Trophoblast cell (in vitro differentiated cells and primary cell): ENCODE measurements around the gene SEMA3B.
"Not testable (repeated sequence)": the region's sequence is repeated elsewhere in the genome, so short reads cannot be mapped to it uniquely, and the experiment has no call there.

Experiments
- DNase-seq, 2 donors: peaks; one replicate each; pipeline ENCODE4 v3.0.0-alpha.2; 2016
- H2AFZ ChIP-seq: 2 replicates; pipeline ENCODE4 v1.6.1; 2013; ENCODE audit warnings: low read length, moderate library complexity, mild to moderate bottlenecking; ENCODE audit not compliant: insufficient read depth, poor library complexity
- H2AK5ac ChIP-seq: 2 replicates; pipeline ENCODE4 v1.6.1; 2013; ENCODE audit warnings: mild to moderate bottlenecking, low read length
- H2BK120ac ChIP-seq: 2 replicates; pipeline ENCODE4 v1.6.1; 2013; ENCODE audit warnings: low read length, mild to moderate bottlenecking, moderate library complexity; ENCODE audit not compliant: insufficient read depth, poor library complexity
- H2BK12ac ChIP-seq: 2 replicates; pipeline ENCODE4 v1.6.1; 2013; ENCODE audit warnings: mild to moderate bottlenecking, low read length, moderate library complexity
- H2BK5ac ChIP-seq: 2 replicates; pipeline ENCODE4 v1.6.1; 2013; ENCODE audit warnings: low read length, low read depth, moderate library complexity, mild to moderate bottlenecking; ENCODE audit not compliant: poor library complexity
- H3K14ac ChIP-seq: 2 replicates; pipeline ENCODE4 v1.6.1; 2013; ENCODE audit warnings: mild to moderate bottlenecking, low read length
- H3K18ac ChIP-seq: 2 replicates; pipeline ENCODE4 v1.6.1; 2013; ENCODE audit warnings: mild to moderate bottlenecking, low read length
- H3K23ac ChIP-seq: 2 replicates; pipeline ENCODE4 v1.6.1; 2013; ENCODE audit warnings: low read length
- H3K27ac ChIP-seq: 2 replicates; pipeline ENCODE4 v1.5.1; 2013; ENCODE audit warnings: low read depth, mild to moderate bottlenecking, inconsistent platforms, low read length, moderate library complexity
- H3K27me3 ChIP-seq: 2 replicates; pipeline ENCODE4 v1.6.1; 2013; ENCODE audit warnings: inconsistent platforms, mild to moderate bottlenecking, low read length, moderate library complexity; ENCODE audit not compliant: insufficient read depth
- H3K36me3 ChIP-seq, 2 experiments: 1 replicate in 1 of 2; 2 replicates in 1 of 2; pipeline ENCODE4 v1.6.1; 2013; ENCODE audit warnings: low read length in 2 of 2, mild to moderate bottlenecking in 2 of 2, moderate library complexity in 1 of 2; ENCODE audit not compliant: insufficient read depth in 2 of 2, control insufficient read depth in 1 of 2
- H3K4ac ChIP-seq: 2 replicates; pipeline ENCODE4 v1.6.1; 2013; ENCODE audit warnings: low read depth, mild to moderate bottlenecking, low read length, moderate library complexity
- H3K4me1 ChIP-seq, 2 experiments: 1 replicate in 1 of 2; 2 replicates in 1 of 2; pipeline ENCODE4 v1.6.1; 2013; ENCODE audit warnings: low read length in 2 of 2, mild to moderate bottlenecking in 2 of 2, moderate library complexity in 1 of 2; ENCODE audit not compliant: insufficient read depth in 2 of 2, control insufficient read depth in 1 of 2
- H3K4me2 ChIP-seq: 2 replicates; pipeline ENCODE4 v1.6.1; 2013; ENCODE audit warnings: inconsistent platforms, mild to moderate bottlenecking, low read length, moderate library complexity
- H3K4me3 ChIP-seq: 2 replicates; pipeline ENCODE4 v1.5.1; 2013; ENCODE audit warnings: mild to moderate bottlenecking, low read depth, low read length, inconsistent platforms
- H3K79me1 ChIP-seq: one replicate; pipeline ENCODE4 v1.6.1; 2013; ENCODE audit warnings: low read length
- H3K79me2 ChIP-seq: 2 replicates; pipeline ENCODE4 v1.6.1; 2013; ENCODE audit warnings: low read length, mild to moderate bottlenecking; ENCODE audit not compliant: control insufficient read depth, insufficient read depth, poor library complexity
- H3K9ac ChIP-seq: 2 replicates; pipeline ENCODE4 v1.6.1; 2013; ENCODE audit warnings: mild to moderate bottlenecking, low read length
- H3K9me3 ChIP-seq: 2 replicates; pipeline ENCODE4 v1.6.1; 2013; ENCODE audit warnings: low read depth, mild to moderate bottlenecking, control low read depth, inconsistent platforms, low read length; ENCODE audit not compliant: insufficient read depth
- H4K12ac ChIP-seq: 2 replicates; pipeline ENCODE4 v1.6.1; 2013; ENCODE audit warnings: low read depth, mild to moderate bottlenecking, low read length, moderate library complexity
- H4K8ac ChIP-seq: 2 replicates; pipeline ENCODE4 v1.6.1; 2013; ENCODE audit warnings: low read depth, mild to moderate bottlenecking, low read length, moderate library complexity
- H4K91ac ChIP-seq: one replicate; pipeline ENCODE4 v1.6.1; 2013; ENCODE audit warnings: low read depth, mild to moderate bottlenecking, low read length, moderate library complexity
- WGBS: extraction: QIAGEN DNeasy Blood & Tissue Kit; methylation state at CpG from one replicate; pipeline ENCODE4 v1.1.7; 2013; ENCODE audit warnings: missing lambda C conversion rate; ENCODE audit not compliant: insufficient read length, insufficient coverage; ENCODE audit errors: extremely low coverage; 5-methylcytosine and 5-hydroxymethylcytosine counted together

The SEMA3B gene

DNA sequence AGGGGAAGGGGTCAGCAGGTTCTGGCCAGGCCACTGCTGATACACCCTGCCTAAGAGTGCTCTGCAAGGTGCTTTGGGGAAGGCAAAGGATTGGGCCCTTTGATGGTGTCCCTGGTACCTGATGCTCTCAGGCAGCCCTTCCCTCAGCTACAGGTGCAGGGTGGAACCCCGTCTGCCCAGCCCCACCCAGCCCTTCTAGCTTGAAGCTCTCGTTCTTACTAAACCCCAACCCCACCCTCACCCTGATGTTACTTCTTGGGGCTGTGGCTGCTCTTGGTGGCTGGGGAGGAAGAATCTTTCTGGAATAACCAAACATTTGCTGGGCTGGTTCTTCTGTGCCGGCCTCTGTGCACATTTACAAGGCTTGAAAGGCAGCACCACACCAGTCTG is 26.6 kb upstream of the SEMA3B start:
- H3K27ac ChIP-seq: no peak overlapping the region
- H3K27me3 ChIP-seq: no peaks in the 10 kb centered on the region
- no peak overlapping the region for H4K8ac ChIP-seq
- H2BK12ac ChIP-seq: no peak overlapping the region
- H3K18ac ChIP-seq: no peak overlapping the region
- no peak overlapping the region for H2AK5ac ChIP-seq
- peaks cover 44 to 52% of the 10 kb centered on the region in 2 experiments for H3K4me1 ChIP-seq
- DNase-seq: no peak
- H3K9me3 ChIP-seq: no peaks in the 10 kb centered on the region
- H3K36me3 ChIP-seq: peaks cover 14 to 18% of the 10 kb centered on the region in 2 experiments
- no peak overlapping the region for H2BK5ac ChIP-seq
- H3K14ac ChIP-seq: no peak overlapping the region
- H2BK120ac ChIP-seq: no peak overlapping the region
- no CpG with 5 or more reads among the region's 3 CpGs for WGBS
- H4K91ac ChIP-seq: peak overlapping the region; percentile 37
- no peak overlapping the region for H3K4me3 ChIP-seq
- H3K23ac ChIP-seq: no peak overlapping the region
- peaks cover 16% of the 10 kb centered on the region for H3K79me2 ChIP-seq
- H2AFZ ChIP-seq: no peak overlapping the region
- H3K9ac ChIP-seq: no peak overlapping the region
- peaks cover 15% of the 10 kb centered on the region for H3K79me1 ChIP-seq
- H3K4ac ChIP-seq: no peak overlapping the region
- H4K12ac ChIP-seq: no peak overlapping the region
- no peak overlapping the region for H3K4me2 ChIP-seq

- Histone ChIP-seq H2BK12ac (no peak overlapping the region), H3K79me2 (peaks cover 12% of the 10 kb centered on the region), H3K14ac (no peak overlapping the region), H3K4me1 (peaks cover 39 to 48% of the 10 kb centered on the region in 2 experiments), H4K91ac (peak overlapping the region; percentile 41), H3K18ac (peak overlapping the region; percentile 39), H3K4me3 (peak overlapping the region; percentile 21), H3K9me3 (no peaks in the 10 kb centered on the region), H3K9ac (no peak overlapping the region), H2AFZ (no peak overlapping the region), H4K8ac (peak overlapping the region; percentile 14), H3K27me3 (no peaks in the 10 kb centered on the region), H2BK120ac (no peak overlapping the region), H2AK5ac (peak overlapping the region; percentile 14), H4K12ac (no peak overlapping the region), H3K4me2 (no peak overlapping the region), H3K27ac (peak overlapping the region; percentile 41), H3K79me1 (peaks cover 12% of the 10 kb centered on the region), H3K23ac (no peak overlapping the region), H3K4ac (peak overlapping the region; percentile 36), H3K36me3 (peaks cover 16 to 21% of the 10 kb centered on the region in 2 experiments), H2BK5ac (peak overlapping the region; percentile 14)
- DNase-seq: peak; percentile 65 to 77
- no CpG with 5 or more reads among the region's 14 CpGs for WGBS
These were observed 25.9 kb upstream of the SEMA3B start for GRCh38 chr3:50242851-50243542.

GRCh38 chr3:50243543-50243895 is 25.4 kb upstream of the SEMA3B start:
- H3K36me3 ChIP-seq: peaks cover 16 to 18% of the 10 kb centered on the region in 2 experiments
- no peak overlapping the region for H3K14ac ChIP-seq
- H3K4me2 ChIP-seq: no peak overlapping the region
- no peaks in the 10 kb centered on the region for H3K9me3 ChIP-seq
- H3K18ac ChIP-seq: no peak overlapping the region
- H2AFZ ChIP-seq: no peak overlapping the region
- H2BK5ac ChIP-seq: peak overlapping the region; percentile 14
- H4K12ac ChIP-seq: no peak overlapping the region
- no peaks in the 10 kb centered on the region for H3K27me3 ChIP-seq
- no peak overlapping the region for H2BK120ac ChIP-seq
- H4K8ac ChIP-seq: no peak overlapping the region
- H2BK12ac ChIP-seq: no peak overlapping the region
- H3K23ac ChIP-seq: no peak overlapping the region
- H3K79me2 ChIP-seq: peaks cover 12% of the 10 kb centered on the region
- no peak overlapping the region for H2AK5ac ChIP-seq
- peaks cover 12% of the 10 kb centered on the region for H3K79me1 ChIP-seq
- no CpG with 5 or more reads among the region's 4 CpGs for WGBS
- peak overlapping the region; percentile 41 for H3K27ac ChIP-seq
- DNase-seq: no peak
- no peak overlapping the region for H3K4me3 ChIP-seq
- H4K91ac ChIP-seq: peak overlapping the region; percentile 41
- peak overlapping the region; percentile 36 for H3K4ac ChIP-seq
- H3K9ac ChIP-seq: no peak overlapping the region
- peaks cover 39 to 50% of the 10 kb centered on the region in 2 experiments for H3K4me1 ChIP-seq

GRCh38 chr3:50244813-50245212 is 24.1 kb upstream of the SEMA3B start:
- Histone ChIP-seq H3K4me1 (peaks cover 39 to 49% of the 10 kb centered on the region in 2 experiments), H3K36me3 (peaks cover 11 to 22% of the 10 kb centered on the region in 2 experiments), H3K18ac (peak overlapping the region; percentile 39), H3K79me2 (peaks cover 12% of the 10 kb centered on the region), H3K4ac (peak overlapping the region; percentile 22), H3K79me1 (peaks cover 13% of the 10 kb centered on the region)
- not testable (repeated sequence) for H3K9me3 ChIP-seq, H3K4me3 ChIP-seq, H3K23ac ChIP-seq, H3K4me2 ChIP-seq, H2BK120ac ChIP-seq, H2BK12ac ChIP-seq, H3K9ac ChIP-seq, H4K8ac ChIP-seq, H3K27ac ChIP-seq, H2AK5ac ChIP-seq, DNase-seq, H4K12ac ChIP-seq, H3K27me3 ChIP-seq, H2AFZ ChIP-seq, H2BK5ac ChIP-seq, H3K14ac ChIP-seq, H4K91ac ChIP-seq
- WGBS: no CpG with 5 or more reads among the region's 6 CpGs
